GM23338 (cell line): ENCODE measurements around the gene CAMTA1. TPM values are rescaled to one million over a fixed set of nuclear protein-coding genes. Genes with fewer than 3 reads are reported as not detected.

Experiments
- ATAC-seq: fragments of 200-7000 bp; cut with Tn5 transposase; 3 replicates; pipeline ENCODE4 v1.9.1; 2020
- DNase-seq: peaks from one replicate; pipeline ENCODE4 v3.0.0-alpha.2; 2015; ENCODE audit warnings: low spot score
- H2AFZ ChIP-seq: fragments of 200-600 bp; sonication (generic); 2 replicates; pipeline ENCODE4 v1.8.0; 2016; ENCODE audit warnings: antibody characterized with exemption, mild to moderate bottlenecking, moderate library complexity
- H3F3A ChIP-seq: fragments of 200-600 bp; sonication (generic); replicated peaks from 2 replicates; pipeline ENCODE4 v1.8.0; 2017; ENCODE audit warnings: antibody characterized with exemption, mixed run types, low read depth
- H3K27ac ChIP-seq: fragments of 200-600 bp; sonication (generic); 2 replicates; pipeline ENCODE4 v1.6.1; 2016; ENCODE audit warnings: low read depth
- H3K27me3 ChIP-seq: fragments of 200-600 bp; sonication (generic); 2 replicates; pipeline ENCODE4 v1.8.0; 2016; ENCODE audit warnings: mild to moderate bottlenecking, mixed run types, moderate library complexity; ENCODE audit not compliant: insufficient read depth
- H3K36me3 ChIP-seq: fragments of 200-600 bp; sonication (generic); 2 replicates; pipeline ENCODE4 v1.8.0; 2016; ENCODE audit warnings: mild to moderate bottlenecking; ENCODE audit not compliant: insufficient read depth
- H3K4me1 ChIP-seq: fragments of 200-600 bp; sonication (generic); 2 replicates; pipeline ENCODE4 v1.8.0; 2016; ENCODE audit warnings: mild to moderate bottlenecking, moderate library complexity; ENCODE audit not compliant: insufficient read depth
- H3K4me2 ChIP-seq: fragments of 200-600 bp; sonication (generic); 2 replicates; pipeline ENCODE4 v1.7.1; 2017; ENCODE audit warnings: mixed run types
- H3K4me3 ChIP-seq: fragments of 200-600 bp; sonication (generic); 2 replicates; pipeline ENCODE4 v1.6.1; 2016; ENCODE audit warnings: mixed run types
- H3K79me2 ChIP-seq: fragments of 200-600 bp; sonication (generic); replicated peaks from 2 replicates; pipeline ENCODE4 v1.8.0; 2017; ENCODE audit warnings: mild to moderate bottlenecking; ENCODE audit not compliant: insufficient read depth
- H3K9me2 ChIP-seq: fragments of 200-600 bp; sonication (generic); 2 replicates; pipeline ENCODE4 v1.8.0; 2017; ENCODE audit not compliant: insufficient read depth
- H4K20me1 ChIP-seq: fragments of 200-600 bp; sonication (generic); replicated peaks from 2 replicates; pipeline ENCODE4 v1.8.0; 2017; ENCODE audit warnings: mild to moderate bottlenecking; ENCODE audit not compliant: insufficient read depth
- H3K27ac Mint-ChIP-seq: 2 replicates; pipeline ENCODE4 v1.8.0; 2020; ENCODE audit warnings: inconsistent platforms, mild to moderate bottlenecking, moderate library complexity, mixed read lengths
- H3K27me3 Mint-ChIP-seq: 3 replicates; pipeline ENCODE4 v1.8.0; 2022; ENCODE audit warnings: low read depth, mild to moderate bottlenecking, moderate library complexity, mixed read lengths, inconsistent platforms; ENCODE audit not compliant: insufficient read depth, poor library complexity
- H3K36me3 Mint-ChIP-seq: 3 replicates; pipeline ENCODE4 v1.8.0; 2021; ENCODE audit warnings: low read depth, mild to moderate bottlenecking, inconsistent platforms, moderate library complexity, mixed read lengths
- H3K4me1 Mint-ChIP-seq: 3 replicates; pipeline ENCODE4 v1.8.0; 2020; ENCODE audit warnings: mild to moderate bottlenecking, inconsistent platforms, mixed read lengths
- H3K4me3 Mint-ChIP-seq: 3 replicates; pipeline ENCODE4 v1.8.0; 2021; ENCODE audit warnings: moderate library complexity, mild to moderate bottlenecking, inconsistent platforms, mixed read lengths
- H3K9me3 Mint-ChIP-seq: 3 replicates; pipeline ENCODE4 v1.8.0; 2020; ENCODE audit warnings: moderate library complexity, mild to moderate bottlenecking, inconsistent platforms, mixed read lengths
- ETS1 ChIP-seq: IDR thresholded peaks from 2 replicates; pipeline ENCODE4 v1.6.1; 2016; ENCODE audit warnings: antibody characterized with exemption
- JUNB ChIP-seq: IDR thresholded peaks from one replicate; pipeline ENCODE4 v1.6.1; 2016; ENCODE audit warnings: antibody characterized with exemption; ENCODE audit not compliant: unreplicated experiment
- POLR2AphosphoS5 ChIP-seq: IDR thresholded peaks from 2 replicates; pipeline ENCODE4 v1.6.1; 2016; ENCODE audit warnings: antibody characterized with exemption, low read depth
- ZNF114 ChIP-seq: fragments of 250-450 bp; sonication (Bioruptor Pico); IDR thresholded peaks from 2 replicates; pipeline ENCODE4 v1.5.0; 2020; ENCODE audit warnings: mild to moderate bottlenecking, moderate library complexity
- polyA plus RNA-seq: library from polyadenylated mRNA; unstranded; fragments of >200 nt; fragmentation: Nextera tagmentation; extraction: Ambion mirVana; gene quantifications from 2 replicates; pipeline ENCODE4 v1.2.1, GENCODE V29; 2016
- total RNA-seq: library from RNA; depleted of rRNA; stranded (reverse); fragments of >200 nt; shearing (Covaris generic); gene quantifications from 2 replicates; pipeline ENCODE4 v1.2.3, GENCODE V29; 2014
- TF ChIP-seq, protein P1 (sequence below): fragments of 250-450 bp; sonication (Bioruptor Pico); IDR thresholded peaks from 2 replicates; pipeline ENCODE4 v1.5.0; 2020; ENCODE audit warnings: mild to moderate bottlenecking, moderate library complexity
- TF ChIP-seq, protein P2 (sequence below), 2 experiments: fragments of 200-600 bp in 1 of 2; sonication (generic) in 1 of 2; conservative IDR thresholded peaks; 2 replicates each; pipeline versions ENCODE4 v1.5.1 to v1.6.1; 2016 to 2017; ENCODE audit warnings: antibody characterized with exemption in 2 of 2, low read depth in 2 of 2, mild to moderate bottlenecking in 2 of 2, moderate library complexity in 1 of 2

Gene CAMTA1
- total and polyA plus RNA-seq, 2 experiments from 2014 or later = 115 to 519 TPM

DNA sequence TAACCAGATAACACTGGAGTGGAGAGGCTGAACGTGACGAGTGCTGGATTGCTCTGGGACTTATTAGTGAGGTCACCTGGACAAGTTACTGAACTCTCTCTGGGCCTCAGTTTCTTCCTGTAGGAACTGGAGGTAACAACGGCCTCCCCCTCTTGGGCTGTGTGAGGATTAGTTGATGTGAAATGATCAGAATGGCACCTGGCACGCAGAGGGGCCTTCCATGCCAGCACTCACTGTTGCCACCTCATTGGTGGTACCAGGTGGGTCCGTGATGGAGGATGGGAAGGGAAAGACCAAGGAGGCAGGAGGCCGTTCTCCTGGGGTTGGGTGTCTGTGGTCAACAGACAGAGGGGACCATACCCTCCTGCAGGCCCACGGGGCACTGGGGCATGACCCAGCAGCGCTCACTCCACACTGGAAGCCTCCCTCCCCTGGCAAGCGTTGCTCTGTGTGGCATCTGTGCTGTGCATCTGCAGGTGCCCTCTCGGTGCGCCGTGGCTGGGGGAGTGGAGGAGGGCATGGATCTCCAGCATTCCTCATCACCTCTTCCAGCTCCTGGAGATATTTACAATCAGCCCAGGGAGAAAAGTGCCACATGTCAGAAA, 636.3 kb downstream of the CAMTA1 start (continued):
- TF ChIP-seq, protein P1, sequence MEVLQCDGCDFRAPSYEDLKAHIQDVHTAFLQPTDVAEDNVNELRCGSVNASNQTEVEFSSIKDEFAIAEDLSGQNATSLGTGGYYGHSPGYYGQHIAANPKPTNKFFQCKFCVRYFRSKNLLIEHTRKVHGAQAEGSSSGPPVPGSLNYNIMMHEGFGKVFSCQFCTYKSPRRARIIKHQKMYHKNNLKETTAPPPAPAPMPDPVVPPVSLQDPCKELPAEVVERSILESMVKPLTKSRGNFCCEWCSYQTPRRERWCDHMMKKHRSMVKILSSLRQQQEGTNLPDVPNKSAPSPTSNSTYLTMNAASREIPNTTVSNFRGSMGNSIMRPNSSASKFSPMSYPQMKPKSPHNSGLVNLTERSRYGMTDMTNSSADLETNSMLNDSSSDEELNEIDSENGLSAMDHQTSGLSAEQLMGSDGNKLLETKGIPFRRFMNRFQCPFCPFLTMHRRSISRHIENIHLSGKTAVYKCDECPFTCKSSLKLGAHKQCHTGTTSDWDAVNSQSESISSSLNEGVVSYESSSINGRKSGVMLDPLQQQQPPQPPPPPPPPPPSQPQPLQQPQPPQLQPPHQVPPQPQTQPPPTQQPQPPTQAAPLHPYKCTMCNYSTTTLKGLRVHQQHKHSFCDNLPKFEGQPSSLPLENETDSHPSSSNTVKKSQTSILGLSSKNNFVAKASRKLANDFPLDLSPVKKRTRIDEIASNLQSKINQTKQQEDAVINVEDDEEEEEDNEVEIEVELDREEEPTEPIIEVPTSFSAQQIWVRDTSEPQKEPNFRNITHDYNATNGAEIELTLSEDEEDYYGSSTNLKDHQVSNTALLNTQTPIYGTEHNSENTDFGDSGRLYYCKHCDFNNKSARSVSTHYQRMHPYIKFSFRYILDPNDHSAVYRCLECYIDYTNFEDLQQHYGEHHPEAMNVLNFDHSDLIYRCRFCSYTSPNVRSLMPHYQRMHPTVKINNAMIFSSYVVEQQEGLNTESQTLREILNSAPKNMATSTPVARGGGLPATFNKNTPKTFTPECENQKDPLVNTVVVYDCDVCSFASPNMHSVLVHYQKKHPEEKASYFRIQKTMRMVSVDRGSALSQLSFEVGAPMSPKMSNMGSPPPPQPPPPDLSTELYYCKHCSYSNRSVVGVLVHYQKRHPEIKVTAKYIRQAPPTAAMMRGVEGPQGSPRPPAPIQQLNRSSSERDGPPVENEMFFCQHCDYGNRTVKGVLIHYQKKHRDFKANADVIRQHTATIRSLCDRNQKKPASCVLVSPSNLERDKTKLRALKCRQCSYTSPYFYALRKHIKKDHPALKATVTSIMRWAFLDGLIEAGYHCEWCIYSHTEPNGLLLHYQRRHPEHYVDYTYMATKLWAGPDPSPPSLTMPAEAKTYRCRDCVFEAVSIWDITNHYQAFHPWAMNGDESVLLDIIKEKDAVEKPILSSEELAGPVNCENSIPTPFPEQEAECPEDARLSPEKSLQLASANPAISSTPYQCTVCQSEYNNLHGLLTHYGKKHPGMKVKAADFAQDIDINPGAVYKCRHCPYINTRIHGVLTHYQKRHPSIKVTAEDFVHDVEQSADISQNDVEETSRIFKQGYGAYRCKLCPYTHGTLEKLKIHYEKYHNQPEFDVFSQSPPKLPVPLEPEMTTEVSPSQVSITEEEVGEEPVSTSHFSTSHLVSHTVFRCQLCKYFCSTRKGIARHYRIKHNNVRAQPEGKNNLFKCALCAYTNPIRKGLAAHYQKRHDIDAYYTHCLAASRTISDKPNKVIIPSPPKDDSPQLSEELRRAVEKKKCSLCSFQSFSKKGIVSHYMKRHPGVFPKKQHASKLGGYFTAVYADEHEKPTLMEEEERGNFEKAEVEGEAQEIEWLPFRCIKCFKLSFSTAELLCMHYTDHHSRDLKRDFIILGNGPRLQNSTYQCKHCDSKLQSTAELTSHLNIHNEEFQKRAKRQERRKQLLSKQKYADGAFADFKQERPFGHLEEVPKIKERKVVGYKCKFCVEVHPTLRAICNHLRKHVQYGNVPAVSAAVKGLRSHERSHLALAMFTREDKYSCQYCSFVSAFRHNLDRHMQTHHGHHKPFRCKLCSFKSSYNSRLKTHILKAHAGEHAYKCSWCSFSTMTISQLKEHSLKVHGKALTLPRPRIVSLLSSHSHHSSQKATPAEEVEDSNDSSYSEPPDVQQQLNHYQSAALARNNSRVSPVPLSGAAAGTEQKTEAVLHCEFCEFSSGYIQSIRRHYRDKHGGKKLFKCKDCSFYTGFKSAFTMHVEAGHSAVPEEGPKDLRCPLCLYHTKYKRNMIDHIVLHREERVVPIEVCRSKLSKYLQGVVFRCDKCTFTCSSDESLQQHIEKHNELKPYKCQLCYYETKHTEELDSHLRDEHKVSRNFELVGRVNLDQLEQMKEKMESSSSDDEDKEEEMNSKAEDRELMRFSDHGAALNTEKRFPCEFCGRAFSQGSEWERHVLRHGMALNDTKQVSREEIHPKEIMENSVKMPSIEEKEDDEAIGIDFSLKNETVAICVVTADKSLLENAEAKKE (CRISPR knock-in tag) = no peak
- TF ChIP-seq ETS1 = no peak
- TF ChIP-seq JUNB = no peak

- 0 out of 2 replicates have a peak, but pooled peaks cover 5% of the 10 kb centered on the region for H3K4me1 ChIP-seq
- DNase-seq (no peak), ATAC-seq (no peak)
- Mint-ChIP-seq H3K4me3 (no peak overlapping the region), H3K4me1 (peaks cover 7% of the 10 kb centered on the region), H3K36me3 (peaks cover 24% of the 10 kb centered on the region), H3K27me3 (peaks cover 5% of the 10 kb centered on the region), H3K27ac (no peak overlapping the region), H3K9me3 (peaks cover 35% of the 10 kb centered on the region)
- H3K27me3 ChIP-seq = no peaks in the 10 kb centered on the region
- no peaks in the 10 kb centered on the region for H4K20me1 ChIP-seq
- H3K79me2 ChIP-seq = no peaks in the 10 kb centered on the region
- H2AFZ ChIP-seq = no peak overlapping the region
- TF ChIP-seq, protein P2, sequence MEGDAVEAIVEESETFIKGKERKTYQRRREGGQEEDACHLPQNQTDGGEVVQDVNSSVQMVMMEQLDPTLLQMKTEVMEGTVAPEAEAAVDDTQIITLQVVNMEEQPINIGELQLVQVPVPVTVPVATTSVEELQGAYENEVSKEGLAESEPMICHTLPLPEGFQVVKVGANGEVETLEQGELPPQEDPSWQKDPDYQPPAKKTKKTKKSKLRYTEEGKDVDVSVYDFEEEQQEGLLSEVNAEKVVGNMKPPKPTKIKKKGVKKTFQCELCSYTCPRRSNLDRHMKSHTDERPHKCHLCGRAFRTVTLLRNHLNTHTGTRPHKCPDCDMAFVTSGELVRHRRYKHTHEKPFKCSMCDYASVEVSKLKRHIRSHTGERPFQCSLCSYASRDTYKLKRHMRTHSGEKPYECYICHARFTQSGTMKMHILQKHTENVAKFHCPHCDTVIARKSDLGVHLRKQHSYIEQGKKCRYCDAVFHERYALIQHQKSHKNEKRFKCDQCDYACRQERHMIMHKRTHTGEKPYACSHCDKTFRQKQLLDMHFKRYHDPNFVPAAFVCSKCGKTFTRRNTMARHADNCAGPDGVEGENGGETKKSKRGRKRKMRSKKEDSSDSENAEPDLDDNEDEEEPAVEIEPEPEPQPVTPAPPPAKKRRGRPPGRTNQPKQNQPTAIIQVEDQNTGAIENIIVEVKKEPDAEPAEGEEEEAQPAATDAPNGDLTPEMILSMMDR (conservative IDR thresholded peaks at IDR 0.05; ENCODE audit: low read depth in 2 of 2) = no peak
- TF ChIP-seq POLR2AphosphoS5 (no peak), ZNF114 (CRISPR knock-in tag) (no peak)
- H3K4me2 ChIP-seq = no peak overlapping the region
- H3K4me3 ChIP-seq = no peak overlapping the region
- H3K36me3 ChIP-seq = no peaks in the 10 kb centered on the region
- H3K27ac ChIP-seq = no peak overlapping the region
- H3K9me2 ChIP-seq = no peaks in the 10 kb centered on the region
- H3F3A ChIP-seq = no peaks in the 10 kb centered on the region
Observed at GRCh38 chr1:7422081-7422480, 636.8 kb downstream of the CAMTA1 start.
